Mesendoderm (in vitro differentiated cells): ENCODE measurements around the gene C1orf53.

Experiments used
- DNase-seq: peaks from one replicate; pipeline ENCODE4 v3.0.0; 2013
- H2AK5ac ChIP-seq: 2 replicates; pipeline ENCODE4 v1.6.1; 2013; ENCODE audit warnings: low read length, inconsistent platforms
- H2BK120ac ChIP-seq: 2 replicates; pipeline ENCODE4 v1.6.1; 2013; ENCODE audit warnings: low read depth, mild to moderate bottlenecking, low read length, moderate library complexity, mixed read lengths
- H2BK15ac ChIP-seq: replicated peaks from 2 replicates; pipeline ENCODE4 v1.6.1; 2013; ENCODE audit warnings: low read depth, mild to moderate bottlenecking, moderate library complexity
- H2BK5ac ChIP-seq: 2 replicates; pipeline ENCODE4 v1.6.1; 2013; ENCODE audit warnings: low read length, inconsistent platforms
- H3K18ac ChIP-seq: 2 replicates; pipeline ENCODE4 v1.6.1; 2013; ENCODE audit warnings: mild to moderate bottlenecking, low read length, mixed read lengths
- H3K23ac ChIP-seq: one replicate; pipeline ENCODE4 v1.6.1; 2013; ENCODE audit warnings: low read length
- H3K27ac ChIP-seq: 2 replicates; pipeline ENCODE4 v1.5.1; 2013; ENCODE audit warnings: low read depth, mild to moderate bottlenecking, inconsistent platforms, low read length, moderate library complexity
- H3K27me3 ChIP-seq: 2 replicates; pipeline ENCODE4 v1.6.1; 2013; ENCODE audit warnings: low read length, control low read depth, mild to moderate bottlenecking, inconsistent platforms; ENCODE audit not compliant: insufficient read depth, poor library complexity
- H3K36me3 ChIP-seq: 2 replicates; pipeline ENCODE4 v1.6.1; 2013; ENCODE audit warnings: low read length, inconsistent platforms; ENCODE audit not compliant: control insufficient read depth, insufficient read depth
- H3K4ac ChIP-seq: one replicate; pipeline ENCODE4 v1.6.1; 2013; ENCODE audit warnings: low read depth, mild to moderate bottlenecking, low read length, moderate library complexity
- H3K4me1 ChIP-seq: 2 replicates; pipeline ENCODE4 v1.6.1; 2013; ENCODE audit warnings: low read depth, low read length, inconsistent platforms; ENCODE audit not compliant: control insufficient read depth
- H3K4me2 ChIP-seq: 2 replicates; pipeline ENCODE4 v1.6.1; 2013; ENCODE audit warnings: low read length
- H3K4me3 ChIP-seq: 2 replicates; pipeline ENCODE4 v1.5.1; 2013; ENCODE audit warnings: mild to moderate bottlenecking, low read length
- H3K56ac ChIP-seq: one replicate; pipeline ENCODE4 v1.6.1; 2013; ENCODE audit warnings: low read length
- H3K79me1 ChIP-seq: 2 replicates; pipeline ENCODE4 v1.6.1; 2013; ENCODE audit warnings: low read length, inconsistent platforms
- H3K79me2 ChIP-seq: 2 replicates; pipeline ENCODE4 v1.6.1; 2013; ENCODE audit warnings: mild to moderate bottlenecking, low read length; ENCODE audit not compliant: control insufficient read depth, insufficient read depth
- H3K9ac ChIP-seq: 2 replicates; pipeline ENCODE4 v1.6.1; 2013; ENCODE audit warnings: low read length, inconsistent platforms
- H4K5ac ChIP-seq: one replicate; pipeline ENCODE4 v1.6.1; 2013; ENCODE audit warnings: low read length
- H4K8ac ChIP-seq: one replicate; pipeline ENCODE4 v1.6.1; 2013; ENCODE audit warnings: low read depth, mild to moderate bottlenecking, control low read depth, low read length, moderate library complexity
- WGBS: extraction: QIAGEN DNeasy Blood & Tissue Kit; methylation state at CpG from one replicate; pipeline ENCODE4 v1.1.7; 2013; ENCODE audit warnings: low lambda C conversion rate, missing lambda C conversion rate; ENCODE audit not compliant: insufficient coverage; ENCODE audit errors: extremely low coverage; 5-methylcytosine and 5-hydroxymethylcytosine counted together

C1orf53 gene

GRCh38 chr1:197909384-197909783 lies 7.0 kb downstream of the C1orf53 start:
- H3K79me1 ChIP-seq: no peaks in the 10 kb centered on the region
- H2BK120ac ChIP-seq: no peak overlapping the region
- H2BK5ac ChIP-seq: no peak overlapping the region
- no peak overlapping the region for H4K8ac ChIP-seq
- H3K79me2 ChIP-seq: no peaks in the 10 kb centered on the region
- H3K56ac ChIP-seq: no peak overlapping the region
- H3K4me2 ChIP-seq: no peak overlapping the region
- H3K27me3 ChIP-seq: peaks cover 81% of the 10 kb centered on the region
- no peak overlapping the region for H2AK5ac ChIP-seq
- no peaks in the 10 kb centered on the region for H3K4me1 ChIP-seq
- no peak overlapping the region for H3K27ac ChIP-seq
- H3K18ac ChIP-seq: no peak overlapping the region
- no peak overlapping the region for H3K9ac ChIP-seq
- no peak for DNase-seq
- H3K4me3 ChIP-seq: no peak overlapping the region
- H3K23ac ChIP-seq: no peak overlapping the region
- no peak overlapping the region for H3K4ac ChIP-seq
- no peaks in the 10 kb centered on the region for H3K36me3 ChIP-seq
- no peak overlapping the region for H2BK15ac ChIP-seq
- WGBS: no CpG with 5 or more reads among the region's 8 CpGs
- H4K5ac ChIP-seq: no peak overlapping the region

- no peak overlapping the region for H3K4me2 ChIP-seq
- H3K4ac ChIP-seq: no peak overlapping the region
- no peaks in the 10 kb centered on the region for H3K36me3 ChIP-seq
- WGBS: no CpG with 5 or more reads among the region's 37 CpGs
- no peak overlapping the region for H3K18ac ChIP-seq
- no peaks in the 10 kb centered on the region for H3K79me1 ChIP-seq
- peaks cover 86% of the 10 kb centered on the region for H3K27me3 ChIP-seq
- peak overlapping the region; percentile 3 for H3K23ac ChIP-seq
- H3K9ac ChIP-seq: no peak overlapping the region
- no peak overlapping the region for H2BK120ac ChIP-seq
- no peak overlapping the region for H2BK15ac ChIP-seq
- no peak overlapping the region for H3K4me3 ChIP-seq
- no peak overlapping the region for H4K8ac ChIP-seq
- H3K56ac ChIP-seq: no peak overlapping the region
- H2BK5ac ChIP-seq: no peak overlapping the region
- no peak overlapping the region for H2AK5ac ChIP-seq
- H3K4me1 ChIP-seq: peaks cover 1% of the 10 kb centered on the region
- no peak for DNase-seq
- no peak overlapping the region for H3K27ac ChIP-seq
- H4K5ac ChIP-seq: no peak overlapping the region
- H3K79me2 ChIP-seq: no peaks in the 10 kb centered on the region
Measured at GRCh38 chr1:197910120-197910991, 7.9 kb downstream of the C1orf53 start.

GRCh38 chr1:197911111-197911856 lies 8.9 kb downstream of the C1orf53 start:
- Histone ChIP-seq H3K23ac (no peak overlapping the region), H2BK15ac (no peak overlapping the region), H3K56ac (no peak overlapping the region), H3K4me2 (peak overlapping the region; percentile 19), H2AK5ac (no peak overlapping the region), H2BK5ac (no peak overlapping the region), H3K27me3 (peaks cover 85% of the 10 kb centered on the region), H2BK120ac (no peak overlapping the region), H3K79me1 (no peaks in the 10 kb centered on the region), H3K36me3 (no peaks in the 10 kb centered on the region), H3K27ac (no peak overlapping the region), H3K79me2 (no peaks in the 10 kb centered on the region), H3K4ac (no peak overlapping the region), H3K4me3 (no peak overlapping the region), H3K4me1 (peaks cover 4% of the 10 kb centered on the region), H3K18ac (no peak overlapping the region), H4K8ac (no peak overlapping the region), H3K9ac (no peak overlapping the region), H4K5ac (no peak overlapping the region)
- DNase-seq: no peak
- WGBS: no CpG with 5 or more reads among the region's 47 CpGs

DNA sequence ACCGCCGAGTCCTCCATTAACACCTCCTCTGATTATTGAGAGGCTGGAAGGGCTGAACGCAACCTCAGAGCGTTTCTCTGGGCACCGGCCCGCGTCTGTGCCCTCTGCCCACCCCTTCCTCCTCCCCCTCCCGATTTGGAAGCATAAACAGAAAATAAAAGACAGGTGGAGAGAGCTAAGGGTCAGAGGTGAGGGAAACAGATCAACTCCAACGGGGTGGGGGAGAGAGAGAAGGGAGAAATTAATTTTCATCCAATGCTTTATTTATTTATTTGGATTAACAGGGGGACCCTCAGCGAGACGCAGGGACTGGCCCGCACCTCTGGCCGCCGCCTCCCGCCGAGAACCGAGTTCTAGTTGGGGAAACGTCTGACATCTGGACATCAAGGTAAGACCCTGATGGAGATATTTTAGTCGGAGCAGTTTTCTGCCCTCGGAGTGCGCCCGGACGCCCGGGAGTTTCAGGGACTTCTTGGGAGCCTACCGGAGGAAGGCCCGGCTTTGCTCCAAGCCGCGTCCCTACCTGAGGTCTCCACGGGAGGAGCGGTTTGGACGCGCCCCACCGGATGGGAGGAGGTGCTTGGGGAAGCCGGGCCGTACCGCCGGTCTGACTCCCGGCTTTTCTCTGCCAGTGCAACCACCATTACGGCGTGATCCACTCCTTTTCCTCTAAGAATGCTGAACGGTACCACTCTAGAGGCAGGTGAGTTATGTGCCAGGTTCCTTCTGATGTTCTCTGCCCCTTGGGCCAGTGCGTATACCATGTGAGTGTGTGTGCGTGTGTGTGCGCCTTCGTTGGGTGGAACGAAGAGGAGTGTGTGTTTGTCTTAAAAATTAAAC lies 9.6 kb downstream of the C1orf53 start:
- Histone ChIP-seq H2BK15ac (no peak overlapping the region), H3K4ac (no peak overlapping the region), H3K56ac (no peak overlapping the region), H2BK5ac (no peak overlapping the region), H3K23ac (no peak overlapping the region), H2BK120ac (no peak overlapping the region), H3K18ac (no peak overlapping the region), H3K27ac (no peak overlapping the region), H2AK5ac (no peak overlapping the region), H3K36me3 (no peaks in the 10 kb centered on the region), H3K79me2 (no peaks in the 10 kb centered on the region), H3K27me3 (peaks cover 93% of the 10 kb centered on the region), H3K4me1 (peaks cover 6% of the 10 kb centered on the region), H3K4me2 (peak overlapping the region; percentile 27), H4K5ac (no peak overlapping the region), H3K4me3 (no peak overlapping the region), H3K9ac (no peak overlapping the region), H3K79me1 (no peaks in the 10 kb centered on the region), H4K8ac (no peak overlapping the region)
- no CpG with 5 or more reads among the region's 46 CpGs for WGBS
- DNase-seq: no peak

DNA sequence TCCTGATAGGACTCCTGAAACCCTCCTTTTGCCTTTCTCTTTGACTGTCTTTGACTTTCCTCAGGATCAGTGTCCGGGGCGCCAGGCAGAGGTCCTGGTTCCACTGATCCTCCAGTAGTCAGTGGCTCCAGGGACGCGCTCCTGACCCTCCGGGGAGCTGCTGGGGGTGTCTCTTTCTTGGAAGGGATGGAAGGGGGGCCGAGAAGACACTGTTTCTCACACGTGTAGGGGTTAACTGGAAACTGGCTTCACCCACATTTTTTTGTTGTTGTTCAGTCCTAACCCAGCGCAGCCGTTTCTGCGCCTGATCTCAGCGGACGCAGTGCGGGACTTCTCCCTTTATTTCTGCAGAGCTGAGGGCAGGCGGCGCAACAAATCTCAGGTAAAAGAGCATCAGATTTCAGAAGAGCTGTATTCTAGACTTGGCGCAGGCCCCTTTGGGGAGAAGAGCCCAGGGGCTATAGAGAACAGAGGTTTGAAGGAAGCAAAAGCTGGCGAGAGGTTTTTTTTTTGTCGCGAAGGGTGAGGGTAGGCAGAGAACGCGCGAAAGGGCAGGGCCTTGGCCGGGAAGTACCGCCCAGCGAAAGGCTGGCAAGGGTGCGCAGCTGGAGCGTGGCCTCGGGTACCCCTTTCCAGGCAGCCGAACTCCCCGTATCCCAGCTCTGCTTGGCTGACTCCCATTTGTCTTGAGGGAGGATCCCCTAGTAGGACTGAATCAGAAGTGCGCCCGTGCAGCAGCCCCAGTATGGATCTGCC lies 10.5 kb downstream of the C1orf53 start:
- no peak overlapping the region for H3K18ac ChIP-seq
- no peak overlapping the region for H2BK120ac ChIP-seq
- peak overlapping the region; percentile 31 for H3K4me2 ChIP-seq
- no peak overlapping the region for H3K9ac ChIP-seq
- no peak overlapping the region for H3K23ac ChIP-seq
- peaks cover 6% of the 10 kb centered on the region for H3K4me1 ChIP-seq
- H3K27me3 ChIP-seq: peaks cover 95% of the 10 kb centered on the region
- no peak overlapping the region for H3K4ac ChIP-seq
- no peak for DNase-seq
- no peak overlapping the region for H3K27ac ChIP-seq
- no peaks in the 10 kb centered on the region for H3K79me1 ChIP-seq
- no peak overlapping the region for H4K5ac ChIP-seq
- no peak overlapping the region for H2BK5ac ChIP-seq
- H3K56ac ChIP-seq: peak overlapping the region; percentile 49
- no peak overlapping the region for H4K8ac ChIP-seq
- H3K4me3 ChIP-seq: no peak overlapping the region
- H3K36me3 ChIP-seq: no peaks in the 10 kb centered on the region
- no CpG with 5 or more reads among the region's 32 CpGs for WGBS
- no peak overlapping the region for H2AK5ac ChIP-seq
- H2BK15ac ChIP-seq: no peak overlapping the region
- H3K79me2 ChIP-seq: no peaks in the 10 kb centered on the region
